DND-41 (cell line): ENCODE measurements around the gene ATP6AP2.

Experiments used
- ATAC-seq: fragments of 200-7000 bp; cut with Tn5 transposase; 3 replicates; pipeline ENCODE4 v1.9.1; 2021; ENCODE audit warnings: low read depth; ENCODE audit not compliant: insufficient read depth
- DNase-seq: peaks from one replicate; pipeline ENCODE4 v3.0.0-alpha.2; 2020
- H2AFZ ChIP-seq: 2 replicates; pipeline ENCODE4 v1.6.0; 2012; ENCODE audit warnings: low read depth, low read length
- H3K27ac ChIP-seq: 2 replicates; pipeline ENCODE4 v1.5.1; 2012; ENCODE audit warnings: low read length, inconsistent platforms
- H3K27me3 ChIP-seq: fragments of 200-600 bp; sonication (generic); 2 replicates; pipeline ENCODE4 v1.6.0; 2012; ENCODE audit warnings: low read length, mild to moderate bottlenecking, inconsistent platforms; ENCODE audit not compliant: insufficient read depth, poor library complexity
- H3K36me3 ChIP-seq: 2 replicates; pipeline ENCODE4 v1.5.1; 2012; ENCODE audit warnings: low read length, inconsistent platforms; ENCODE audit not compliant: insufficient read depth
- H3K4me1 ChIP-seq: 2 replicates; pipeline ENCODE4 v1.5.1; 2012; ENCODE audit warnings: mild to moderate bottlenecking, low read length; ENCODE audit not compliant: insufficient read depth
- H3K4me2 ChIP-seq: 2 replicates; pipeline ENCODE4 v1.6.0; 2012; ENCODE audit warnings: mild to moderate bottlenecking, moderate library complexity, low read length, inconsistent platforms; ENCODE audit not compliant: insufficient read depth
- H3K4me3 ChIP-seq, 2 experiments: fragments of 200-600 bp in 1 of 2; shearing (Covaris generic) in 1 of 2; 2 replicates each; pipeline ENCODE4 v1.5.1; 2012 to 2016; ENCODE audit warnings: inconsistent platforms in 2 of 2, low read length in 2 of 2, mild to moderate bottlenecking in 2 of 2, low read depth in 1 of 2, moderate library complexity in 1 of 2
- H3K79me2 ChIP-seq: 2 replicates; pipeline ENCODE4 v1.6.0; 2012; ENCODE audit warnings: low read length, inconsistent platforms; ENCODE audit not compliant: insufficient read depth
- H3K9ac ChIP-seq: 2 replicates; pipeline ENCODE4 v1.6.0; 2012; ENCODE audit warnings: low read depth, mild to moderate bottlenecking, inconsistent platforms, low read length, moderate library complexity
- H3K9me3 ChIP-seq: 2 replicates; pipeline ENCODE4 v1.5.1; 2012; ENCODE audit warnings: low read length, moderate library complexity, mild to moderate bottlenecking, inconsistent platforms; ENCODE audit not compliant: insufficient read depth, severe bottlenecking
- H4K20me1 ChIP-seq: 2 replicates; pipeline ENCODE4 v1.6.0; 2012; ENCODE audit warnings: low read length; ENCODE audit not compliant: insufficient read depth
- EZH2 ChIP-seq: IDR thresholded peaks from 3 replicates; pipeline ENCODE4 v1.6.1; 2012; ENCODE audit warnings: borderline replicate concordance, low read depth, mild to moderate bottlenecking, moderate library complexity, low read length, inconsistent platforms; ENCODE audit not compliant: severe bottlenecking
- TF ChIP-seq, protein P1 (sequence below): IDR thresholded peaks from 2 replicates; pipeline ENCODE4 v1.5.1; 2012; ENCODE audit warnings: borderline replicate concordance, low read length, moderate library complexity, mild to moderate bottlenecking; ENCODE audit not compliant: poor library complexity, severe bottlenecking; ENCODE audit errors: extremely low read depth

The ATP6AP2 gene, protein sequence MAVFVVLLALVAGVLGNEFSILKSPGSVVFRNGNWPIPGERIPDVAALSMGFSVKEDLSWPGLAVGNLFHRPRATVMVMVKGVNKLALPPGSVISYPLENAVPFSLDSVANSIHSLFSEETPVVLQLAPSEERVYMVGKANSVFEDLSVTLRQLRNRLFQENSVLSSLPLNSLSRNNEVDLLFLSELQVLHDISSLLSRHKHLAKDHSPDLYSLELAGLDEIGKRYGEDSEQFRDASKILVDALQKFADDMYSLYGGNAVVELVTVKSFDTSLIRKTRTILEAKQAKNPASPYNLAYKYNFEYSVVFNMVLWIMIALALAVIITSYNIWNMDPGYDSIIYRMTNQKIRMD

DNA sequence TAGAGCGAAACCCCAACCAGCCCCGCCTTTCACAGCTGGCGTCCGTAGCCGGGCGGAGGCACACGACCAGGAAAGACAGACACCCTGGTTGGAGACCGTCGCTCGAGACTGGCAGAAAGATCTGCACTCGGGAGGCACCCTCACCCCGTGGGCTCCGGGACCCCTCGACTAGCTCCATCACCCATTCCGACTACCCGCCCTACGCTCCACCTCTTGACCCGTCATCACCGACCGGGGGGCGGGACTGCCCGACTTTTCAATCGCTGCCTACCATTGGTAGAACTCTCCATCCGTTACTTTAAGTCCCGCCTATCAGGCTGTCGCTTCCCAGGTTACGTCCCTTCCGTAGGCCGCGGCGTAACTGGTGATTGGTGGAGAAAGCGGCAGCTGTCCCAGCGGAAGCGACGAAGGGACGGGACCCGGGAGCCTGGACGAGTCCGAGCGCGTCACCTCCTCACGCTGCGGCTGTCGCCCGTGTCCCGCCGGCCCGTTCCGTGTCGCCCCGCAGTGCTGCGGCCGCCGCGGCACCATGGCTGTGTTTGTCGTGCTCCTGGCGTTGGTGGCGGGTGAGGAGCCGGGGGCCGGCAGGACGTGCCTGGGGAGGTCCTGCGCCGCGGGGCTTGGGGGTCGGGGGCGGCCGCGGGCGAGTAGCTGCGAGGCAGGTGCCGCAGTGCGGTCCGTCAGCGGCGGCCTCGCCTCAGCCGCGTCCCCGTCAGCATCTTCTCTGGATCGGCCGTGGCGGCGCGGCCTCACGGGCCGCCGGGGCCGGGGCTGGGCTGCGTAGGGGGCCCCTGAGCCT, at the start of gene ATP6AP2:
Gene ATP6AP2, plus strand, starts transcription at position 434 of the 799 bp plus-strand sequence. Its CDS starts 96 bp downstream, at position 530.
- Histone ChIP-seq H3K4me2 (peak within 1 kb of the TSS; percentile 75), H3K4me1 (peaks cover 25% of the 10 kb centered on the region), H3K9me3 (no peaks in the 10 kb centered on the region), H3K27ac (peak within 1 kb of the TSS; percentile 76), H3K4me3 (peak within 1 kb of the TSS; percentile 64 to 95; a peak in 3 of 4 replicates), H3K79me2 (peaks cover 32% of the 10 kb centered on the region), H3K9ac (peak within 1 kb of the TSS; percentile 70), H4K20me1 (no peaks in the 10 kb centered on the region), H3K36me3 (no peaks in the 10 kb centered on the region), H2AFZ (peak within 1 kb of the TSS; percentile 95), H3K27me3 (no peaks in the 10 kb centered on the region)
- peak; percentile 96 for ATAC-seq
- DNase-seq = peak; percentile 92
- TF ChIP-seq, protein P1, sequence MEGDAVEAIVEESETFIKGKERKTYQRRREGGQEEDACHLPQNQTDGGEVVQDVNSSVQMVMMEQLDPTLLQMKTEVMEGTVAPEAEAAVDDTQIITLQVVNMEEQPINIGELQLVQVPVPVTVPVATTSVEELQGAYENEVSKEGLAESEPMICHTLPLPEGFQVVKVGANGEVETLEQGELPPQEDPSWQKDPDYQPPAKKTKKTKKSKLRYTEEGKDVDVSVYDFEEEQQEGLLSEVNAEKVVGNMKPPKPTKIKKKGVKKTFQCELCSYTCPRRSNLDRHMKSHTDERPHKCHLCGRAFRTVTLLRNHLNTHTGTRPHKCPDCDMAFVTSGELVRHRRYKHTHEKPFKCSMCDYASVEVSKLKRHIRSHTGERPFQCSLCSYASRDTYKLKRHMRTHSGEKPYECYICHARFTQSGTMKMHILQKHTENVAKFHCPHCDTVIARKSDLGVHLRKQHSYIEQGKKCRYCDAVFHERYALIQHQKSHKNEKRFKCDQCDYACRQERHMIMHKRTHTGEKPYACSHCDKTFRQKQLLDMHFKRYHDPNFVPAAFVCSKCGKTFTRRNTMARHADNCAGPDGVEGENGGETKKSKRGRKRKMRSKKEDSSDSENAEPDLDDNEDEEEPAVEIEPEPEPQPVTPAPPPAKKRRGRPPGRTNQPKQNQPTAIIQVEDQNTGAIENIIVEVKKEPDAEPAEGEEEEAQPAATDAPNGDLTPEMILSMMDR = no peak
- TF ChIP-seq EZH2 = no peak

DNA sequence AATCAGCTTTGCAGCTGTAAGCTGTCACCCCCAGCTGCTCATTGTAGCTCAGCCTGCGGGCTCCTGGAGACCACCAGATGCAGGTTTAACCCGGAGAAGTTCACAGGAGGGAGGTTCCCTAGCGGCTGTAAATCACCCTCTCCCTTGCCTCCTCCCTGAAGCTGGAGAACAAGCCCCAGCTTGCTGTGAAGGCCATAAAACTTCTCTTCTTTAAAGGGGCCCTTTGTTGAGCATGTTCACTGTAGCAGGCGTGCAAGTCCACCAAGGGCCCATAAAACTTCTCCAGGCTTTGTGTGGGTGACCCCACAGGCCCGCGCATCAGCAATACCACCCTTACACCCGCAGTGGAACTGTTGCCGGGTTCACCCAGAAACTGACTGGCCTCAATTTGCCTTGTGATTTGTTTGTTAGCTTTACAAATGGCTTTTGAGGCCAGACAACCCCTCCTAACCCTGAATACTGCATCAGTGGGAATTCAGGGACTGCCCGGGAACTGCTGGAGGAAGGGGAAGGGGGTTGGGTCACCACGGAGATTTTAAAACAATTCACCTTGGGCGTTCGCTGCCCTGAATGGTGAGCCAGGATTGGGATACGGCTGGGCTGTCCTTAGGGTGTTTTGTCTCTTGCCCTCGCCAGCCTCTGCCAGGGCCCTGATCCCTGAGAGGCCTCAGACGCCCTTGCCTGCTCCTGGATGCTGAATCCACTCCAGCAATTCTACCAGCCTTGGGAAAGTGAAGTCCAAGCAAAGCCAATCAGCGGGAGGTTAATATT, 49.5 kb upstream of the ATP6AP2 start:
- no peaks in the 10 kb centered on the region for H4K20me1 ChIP-seq
- no peak overlapping the region for H3K4me2 ChIP-seq
- no peak for ATAC-seq
- H3K4me1 ChIP-seq = no peaks in the 10 kb centered on the region
- TF ChIP-seq EZH2 = no peak
- TF ChIP-seq, protein P1 = no peak
- H3K36me3 ChIP-seq = no peaks in the 10 kb centered on the region
- H3K4me3 ChIP-seq = no peak overlapping the region
- DNase-seq = no peak
- no peaks in the 10 kb centered on the region for H3K79me2 ChIP-seq
- no peaks in the 10 kb centered on the region for H3K9me3 ChIP-seq
- no peak overlapping the region for H3K9ac ChIP-seq
- no peak overlapping the region for H3K27ac ChIP-seq
- no peak overlapping the region for H2AFZ ChIP-seq
- H3K27me3 ChIP-seq = no peaks in the 10 kb centered on the region

DNA sequence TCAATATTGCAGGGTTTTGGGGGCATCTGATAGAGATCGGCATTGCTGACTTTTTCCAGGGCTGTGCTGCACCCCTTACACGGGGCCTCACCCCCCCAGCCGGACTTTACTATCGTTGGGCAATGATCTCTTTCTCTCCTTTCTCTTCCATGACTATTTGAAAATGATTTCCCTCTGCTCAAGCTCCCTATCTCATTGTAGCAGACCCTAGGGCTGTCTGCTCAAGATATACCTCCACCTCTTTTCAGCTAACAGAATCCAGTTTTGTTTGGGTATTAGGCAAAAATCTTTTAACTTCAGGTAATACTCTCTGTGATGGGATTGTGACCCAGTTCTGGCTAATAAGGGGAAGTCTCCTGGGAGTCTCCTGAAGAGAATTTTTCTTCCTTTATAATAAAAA, 43.5 kb upstream of the ATP6AP2 start:
- H2AFZ ChIP-seq = no peak overlapping the region
- H3K27ac ChIP-seq = no peak overlapping the region
- no peak overlapping the region for H3K9ac ChIP-seq

More for the DNA sequence above, 43.5 kb upstream of the ATP6AP2 start:
- Histone ChIP-seq H4K20me1 (no peaks in the 10 kb centered on the region), H3K4me3 (no peak overlapping the region), H3K79me2 (no peaks in the 10 kb centered on the region), H3K4me2 (no peak overlapping the region), H3K27me3 (no peaks in the 10 kb centered on the region), H3K4me1 (no peaks in the 10 kb centered on the region), H3K36me3 (no peaks in the 10 kb centered on the region), H3K9me3 (no peaks in the 10 kb centered on the region)
- ATAC-seq (no peak), DNase-seq (no peak)
- TF ChIP-seq, protein P1 = no peak
- TF ChIP-seq EZH2 = no peak
